ENCODE measurements around the gene MGAT4C. TPM values are rescaled to one million over a fixed set of nuclear protein-coding genes. Genes with fewer than 3 reads are reported as not detected.

Gene MGAT4C
- total and polyA plus RNA-seq, 2 experiments from 2014 or later, result 4.5 to 4.7 TPM

GRCh38 chr12:86264451-86265328 lies 8.5 kb upstream of the MGAT4C start:
- peaks cover 6% of the 10 kb centered on the region; the same call in 2 of the 3 replicates for H3K36me3 Mint-ChIP-seq (ENCODE audit: low read depth)
- Histone ChIP-seq H3K27ac (ENCODE audit: low read depth) (no peak overlapping the region), H3K4me2 (peak overlapping the region; percentile 71), H3K27me3 (ENCODE audit: insufficient read depth) (no peaks in the 10 kb centered on the region), H3K36me3 (ENCODE audit: insufficient read depth) (no peaks in the 10 kb centered on the region), H3K4me3 (peak overlapping the region; percentile 52), H3K9me2 (ENCODE audit: insufficient read depth) (no peaks in the 10 kb centered on the region), H3K4me1 (ENCODE audit: insufficient read depth) (peaks cover 26% of the 10 kb centered on the region), H2AFZ (peak overlapping the region; percentile 44; the same call in 1 of the 2 replicates), H3K79me2 (replicated peaks; ENCODE audit: insufficient read depth) (no peaks in the 10 kb centered on the region), H3F3A (replicated peaks; ENCODE audit: low read depth) (no peaks in the 10 kb centered on the region), H4K20me1 (replicated peaks; ENCODE audit: insufficient read depth) (no peaks in the 10 kb centered on the region)
- ATAC-seq (peak; percentile 95), DNase-seq (ENCODE audit: low spot score) (peak; percentile 81)
- no peak overlapping the region; the same call in 1 of the 2 replicates for H3K27ac Mint-ChIP-seq
- peaks cover 2% of the 10 kb centered on the region for H3K27me3 Mint-ChIP-seq (ENCODE audit: insufficient read depth, low read depth, poor library complexity)
- peaks cover 27% of the 10 kb centered on the region for H3K4me1 Mint-ChIP-seq
- no peaks in the 10 kb centered on the region for H3K9me3 Mint-ChIP-seq
- peak overlapping the region; percentile 69; the same call in 2 of the 3 replicates for H3K4me3 Mint-ChIP-seq
- TF ChIP-seq REST (IDR thresholded peaks at IDR 0.05; ENCODE audit: unreplicated experiment) (no peak), NANOG (IDR thresholded peaks at IDR 0.05; ENCODE audit: borderline replicate concordance) (no peak)

- H3K9me2 ChIP-seq (ENCODE audit: insufficient read depth), result no peaks in the 10 kb centered on the region
- Mint-ChIP-seq H3K4me3 (no peak overlapping the region), H3K4me1 (peaks cover 36% of the 10 kb centered on the region), H3K27me3 (ENCODE audit: insufficient read depth, low read depth, poor library complexity) (peaks cover 2% of the 10 kb centered on the region), H3K9me3 (no peaks in the 10 kb centered on the region), H3K36me3 (ENCODE audit: low read depth) (peaks cover 6% of the 10 kb centered on the region; the same call in 2 of the 3 replicates), H3K27ac (peak overlapping the region; percentile 12; the same call in 1 of the 2 replicates)
- H3K27me3 ChIP-seq (ENCODE audit: insufficient read depth), result no peaks in the 10 kb centered on the region
- no peak overlapping the region for H3K27ac ChIP-seq (ENCODE audit: low read depth)
- peak; percentile 62 for DNase-seq (ENCODE audit: low spot score)
- ATAC-seq, result no peak
- no peaks in the 10 kb centered on the region for H3K79me2 ChIP-seq (replicated peaks; ENCODE audit: insufficient read depth)
- no peak overlapping the region for H2AFZ ChIP-seq
- no peaks in the 10 kb centered on the region for H3K36me3 ChIP-seq (ENCODE audit: insufficient read depth)
- no peak overlapping the region for H3K4me3 ChIP-seq
- H4K20me1 ChIP-seq (replicated peaks; ENCODE audit: insufficient read depth), result no peaks in the 10 kb centered on the region
- H3F3A ChIP-seq (replicated peaks; ENCODE audit: low read depth), result no peaks in the 10 kb centered on the region
- TF ChIP-seq CREB1 (CRISPR knock-in tag; IDR thresholded peaks at IDR 0.05; ENCODE audit: low read depth) (no peak), EZH2 (IDR thresholded peaks at IDR 0.05; ENCODE audit: low read depth, unreplicated experiment) (no peak), EZH2phosphoT487 (IDR thresholded peaks at IDR 0.05; ENCODE audit: unreplicated experiment) (no peak), ZNF114 (CRISPR knock-in tag; IDR thresholded peaks at IDR 0.05) (no peak), ZNF331 (CRISPR knock-in tag; IDR thresholded peaks at IDR 0.05; ENCODE audit: low read depth) (no peak), JUNB (IDR thresholded peaks at IDR 0.05; ENCODE audit: unreplicated experiment) (no peak)
- no peak overlapping the region for H3K4me2 ChIP-seq
- H3K4me1 ChIP-seq (ENCODE audit: insufficient read depth), result peaks cover 26% of the 10 kb centered on the region
Measured at GRCh38 chr12:86261578-86261977, 5.4 kb upstream of the MGAT4C start.

Data from GM23338 (cell line).